ENCODE results near the gene PDILT.
"Not testable (repeated sequence)": the region's sequence is repeated elsewhere in the genome, so short reads cannot be mapped to it uniquely, and the experiment has no call there.

Gene PDILT

GRCh38 chr16:20355114-20355782 lies 49.3 kb downstream of the PDILT start:
- no peak for DNase-seq

DNA sequence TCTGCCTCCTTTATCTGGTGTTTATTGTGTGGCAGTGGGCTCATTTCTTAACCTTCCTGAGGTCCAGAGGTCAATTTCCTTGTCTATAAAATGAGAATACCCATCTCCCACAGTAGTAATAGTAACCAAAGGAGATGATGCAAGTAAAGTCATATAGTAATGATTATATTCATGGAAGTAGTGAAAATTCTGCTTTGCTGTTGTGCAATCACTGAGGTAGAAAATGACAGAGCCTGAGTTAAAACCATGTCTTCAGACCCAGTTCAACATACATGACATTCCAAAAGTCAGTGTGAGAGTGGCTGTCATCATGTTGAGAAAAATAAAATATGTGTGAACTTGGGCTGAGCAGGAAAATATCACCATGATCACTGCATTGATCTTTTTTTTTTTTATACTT lies 51.2 kb downstream of the PDILT start:
- DNase-seq, result no peak

DNA sequence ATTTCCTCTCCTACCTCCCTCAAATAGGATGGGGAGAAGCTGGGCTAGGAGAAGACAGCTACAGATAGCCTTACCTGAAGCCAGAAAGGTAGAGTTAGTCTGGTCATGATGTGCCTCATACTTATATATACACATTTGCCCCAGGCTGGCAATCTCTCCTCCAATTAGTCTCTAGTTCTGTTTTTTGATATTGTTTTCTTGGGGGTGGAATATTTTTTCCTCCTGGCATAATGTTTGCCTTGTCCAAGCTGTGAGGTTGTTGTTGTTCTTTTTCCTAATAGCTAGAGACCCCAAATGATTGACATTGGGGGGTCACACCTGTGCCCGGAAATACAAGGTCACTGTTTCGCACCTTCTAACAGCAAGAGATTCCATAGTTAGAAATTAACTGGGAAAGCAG lies 51.9 kb downstream of the PDILT start, which contains the start of gene UMOD:
Gene UMOD, minus strand, starts transcription at position 101 of the 400 bp plus-strand sequence. CDS start 1,978 bp downstream, outside the sequence.
- no peak for DNase-seq

DNA sequence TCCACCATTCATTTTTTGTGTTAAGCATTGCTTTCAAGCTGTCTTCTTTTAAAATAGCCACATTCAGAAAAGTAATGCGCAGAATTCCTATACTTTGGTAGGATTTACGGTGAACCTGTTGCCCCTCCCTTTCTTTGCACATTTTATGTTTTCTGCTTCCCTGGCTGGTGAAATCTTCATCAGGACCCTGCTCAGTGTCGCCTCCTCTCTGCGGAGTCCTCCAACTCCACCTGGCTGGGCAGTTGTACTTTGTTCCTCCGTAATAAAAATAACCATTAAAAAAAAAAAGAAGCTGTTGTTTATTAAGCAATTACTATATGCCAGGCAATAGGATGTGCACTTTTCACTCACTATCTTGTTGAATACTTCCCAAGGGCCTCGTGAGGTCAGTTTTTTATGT lies 54.9 kb downstream of the PDILT start:
- no peak for DNase-seq

GRCh38 chr16:20348365-20349185 lies 56.0 kb downstream of the PDILT start:
- no peak for DNase-seq

- DNase-seq, result no peak
These were observed 56.7 kb downstream of the PDILT start for GRCh38 chr16:20347666-20348364.

- DNase-seq, result no peak
These were observed 59.9 kb downstream of the PDILT start for GRCh38 chr16:20344611-20345010.

GRCh38 chr16:20339744-20340143 lies 64.8 kb downstream of the PDILT start:
- DNase-seq, result no peak

- no peak for DNase-seq
These were observed 67.6 kb downstream of the PDILT start for GRCh38 chr16:20336955-20337354.

GRCh38 chr16:20334396-20334795 lies 70.1 kb downstream of the PDILT start:
- no peak for DNase-seq

- no peak for DNase-seq
These were observed 71.4 kb downstream of the PDILT start for GRCh38 chr16:20333120-20333519.

DNA sequence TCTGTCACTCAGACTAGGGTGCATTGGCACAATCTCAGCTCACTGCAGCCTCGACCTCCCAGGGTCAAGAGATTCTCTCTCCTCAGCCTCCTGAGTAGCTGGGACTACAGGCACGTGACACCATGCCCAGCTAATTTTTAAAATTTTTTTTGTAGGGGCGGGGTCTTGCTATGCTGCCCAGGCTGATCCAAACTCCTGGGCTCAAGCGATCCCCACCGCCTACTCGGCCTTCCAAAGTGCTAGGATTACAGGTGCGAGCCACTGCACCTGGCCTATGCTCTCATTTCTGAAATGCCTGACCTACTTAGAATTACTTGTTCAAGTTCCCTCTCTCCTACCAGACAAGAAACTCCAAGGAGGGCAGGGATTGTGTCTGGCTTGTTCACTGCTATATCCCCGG lies 72.1 kb downstream of the PDILT start:
- DNase-seq, result no peak

DNA sequence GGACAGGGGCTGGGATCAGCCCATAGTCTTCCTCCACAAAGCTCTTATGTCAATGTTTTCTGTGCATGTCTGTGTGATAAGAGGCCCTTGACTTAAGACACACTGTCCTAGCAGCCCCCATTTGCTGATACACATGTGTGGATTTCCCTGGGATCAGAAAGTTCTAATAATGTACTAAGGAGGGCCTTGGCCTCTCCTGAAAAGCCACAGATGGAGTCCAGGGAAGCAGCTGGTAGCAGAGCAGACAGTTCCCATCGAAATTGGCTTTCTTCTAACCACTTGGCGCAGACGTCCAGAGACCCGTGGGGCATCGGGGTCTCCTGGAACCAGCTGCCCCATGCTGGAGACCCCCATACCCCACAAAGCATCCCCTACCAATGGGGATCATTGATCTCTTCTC lies 72.9 kb downstream of the PDILT start:
- no peak for DNase-seq

GRCh38 chr16:20329392-20330138 lies 75.0 kb downstream of the PDILT start:
- no peak for DNase-seq

DNA sequence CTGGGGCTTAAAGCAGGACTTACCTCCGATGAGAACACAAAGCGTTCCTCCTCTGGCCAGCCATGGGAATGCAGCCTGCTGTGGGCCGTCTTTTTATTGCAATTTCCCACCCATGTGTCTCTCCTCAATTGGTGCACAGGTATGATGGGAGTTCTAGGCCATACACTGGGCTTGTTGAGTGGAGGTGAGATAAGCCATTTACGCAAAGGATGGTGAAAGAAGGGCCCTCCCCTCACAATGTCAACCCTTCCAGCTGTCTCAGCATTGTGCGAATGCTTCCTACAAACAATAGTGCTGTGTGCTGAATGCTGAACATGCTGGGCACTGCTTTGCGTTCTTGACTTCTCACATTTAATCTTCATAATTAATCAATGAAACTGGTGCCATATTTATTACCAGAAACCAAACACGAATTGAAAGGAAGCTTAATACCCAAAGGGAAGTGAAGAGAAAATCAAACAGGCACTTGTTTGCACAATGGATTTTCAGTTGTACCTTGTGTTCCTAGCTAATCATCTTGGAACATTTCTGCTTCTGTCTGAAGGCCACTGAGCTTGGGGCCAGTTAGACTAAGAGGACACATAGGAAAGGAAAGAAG lies 77.0 kb downstream of the PDILT start, which contains the start of gene GP2:
Gene GP2, minus strand, starts transcription at position 70 of the 598 bp plus-strand sequence. CDS start 1,082 bp downstream, outside the sequence.
- no peak for DNase-seq

- DNase-seq, result no peak
These were observed 78.2 kb downstream of the PDILT start for GRCh38 chr16:20326321-20326720.

DNA sequence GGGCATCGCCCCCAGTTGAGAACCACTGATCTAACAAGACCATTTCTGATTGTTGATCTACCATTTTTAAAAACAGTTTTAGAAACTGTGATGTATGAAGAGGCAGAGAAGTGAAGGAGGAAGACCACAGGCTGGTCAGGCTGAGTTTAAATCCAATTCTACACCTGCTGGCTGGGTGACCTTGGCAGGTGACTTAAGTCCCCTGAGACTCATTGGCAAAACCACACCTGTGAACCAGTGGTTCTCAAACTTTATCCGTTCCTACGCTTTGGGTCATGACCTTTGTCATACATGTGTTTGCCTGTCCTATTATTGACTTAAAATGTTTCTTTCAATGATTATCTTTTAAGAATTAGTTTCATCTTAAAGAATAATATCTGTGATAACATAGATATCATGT lies 79.5 kb downstream of the PDILT start:
- DNase-seq, result no peak

DNA sequence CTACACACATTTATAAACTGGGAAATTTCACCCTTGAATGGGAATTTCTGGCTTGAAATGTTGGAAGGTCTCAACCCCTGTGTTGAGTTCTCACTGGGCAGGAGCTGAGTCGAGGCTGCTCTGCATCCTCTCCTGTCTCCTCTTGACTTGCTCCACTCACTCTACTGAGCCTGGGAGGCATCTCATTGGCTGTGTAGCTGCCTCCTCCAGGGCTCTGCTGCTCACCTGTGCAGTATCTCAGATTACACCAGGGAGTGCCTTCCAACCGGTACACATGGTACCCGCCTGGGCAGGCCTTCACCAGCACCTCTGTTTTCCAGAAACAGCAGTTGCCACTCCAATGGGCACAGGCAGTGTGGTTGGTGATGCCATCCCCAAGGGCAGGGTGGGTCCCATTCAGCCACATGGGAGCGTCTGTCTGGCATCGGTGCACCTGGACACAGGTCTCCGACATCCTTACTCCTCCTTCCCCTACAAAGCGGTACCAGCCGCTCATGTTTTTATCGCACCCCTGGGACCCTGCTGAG lies 80.9 kb downstream of the PDILT start:
- DNase-seq, result no peak

GRCh38 chr16:20322696-20323095 lies 81.8 kb downstream of the PDILT start:
- no peak for DNase-seq

DNA sequence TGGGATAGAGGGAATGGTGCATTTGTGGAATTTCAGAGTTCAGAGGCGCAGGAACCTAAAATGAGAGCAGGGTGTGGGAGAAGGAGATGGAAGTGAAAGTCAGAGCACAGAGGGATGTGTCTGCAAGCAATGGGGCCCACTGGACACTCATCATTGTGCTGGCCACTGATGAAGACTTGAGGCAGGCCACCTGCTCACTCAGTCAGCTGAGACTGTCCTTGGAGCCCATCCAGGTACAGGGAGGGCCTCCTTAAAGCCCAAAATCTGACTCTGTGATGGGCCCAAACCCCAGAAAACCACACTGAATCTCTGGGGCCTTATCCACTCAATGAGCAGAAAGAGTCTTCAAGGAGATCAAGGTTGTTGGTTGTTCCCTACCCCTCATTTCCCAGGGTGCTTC lies 82.9 kb downstream of the PDILT start:
- no peak for DNase-seq

DNA sequence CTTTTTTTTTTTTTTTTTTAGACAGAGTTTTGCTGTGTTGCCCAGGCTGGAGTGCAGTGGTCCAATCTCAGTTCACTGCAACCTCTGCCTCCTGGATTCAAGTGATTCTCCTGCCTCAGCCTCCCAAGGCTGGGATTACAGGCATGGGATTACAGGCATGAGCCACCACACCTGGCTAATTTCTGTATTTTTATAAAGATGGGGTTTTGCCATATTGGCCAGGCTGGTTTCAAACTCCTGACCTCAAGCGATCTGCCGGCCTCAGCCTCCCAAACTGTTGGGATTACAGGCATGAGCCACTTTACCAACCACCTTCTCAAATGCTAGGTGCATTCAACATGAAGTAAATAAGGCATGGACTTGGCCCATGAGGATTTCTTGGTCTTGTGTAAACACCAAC lies 83.5 kb downstream of the PDILT start:
- not testable (repeated sequence) for DNase-seq

DNA sequence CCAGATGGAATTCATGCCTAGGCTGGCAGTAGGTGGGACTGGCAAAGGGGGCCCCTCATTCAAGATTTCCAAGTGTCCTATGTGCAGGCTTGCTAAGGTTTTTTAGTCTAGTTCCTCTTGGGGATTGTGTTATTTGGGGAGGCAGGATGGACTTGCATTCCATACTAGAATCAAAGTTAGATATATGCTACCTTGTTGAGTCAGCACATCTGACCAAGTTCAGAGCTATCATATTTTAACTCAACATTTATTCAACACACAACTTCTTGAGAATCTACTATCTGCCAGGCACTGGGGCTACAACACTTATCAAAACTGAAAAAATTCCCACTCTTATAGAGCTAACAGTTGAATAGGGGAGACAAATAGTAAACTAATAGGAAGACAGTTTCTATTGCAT lies 83.9 kb downstream of the PDILT start:
- no peak for DNase-seq
